Nephron progenitor cell (in vitro differentiated cells): ENCODE data around the gene CLCA1.

Experiments
- DNase-seq: peaks from one replicate; pipeline ENCODE4 v3.0.0; 2021
- H3K27ac Mint-ChIP-seq: 2 replicates; pipeline ENCODE4 v1.8.0; 2021; ENCODE audit warnings: mild to moderate bottlenecking, moderate library complexity, mixed read lengths
- H3K27me3 Mint-ChIP-seq: 2 replicates; pipeline ENCODE4 v1.8.0; 2021; ENCODE audit warnings: mild to moderate bottlenecking, low read depth, mixed read lengths; ENCODE audit not compliant: poor library complexity
- H3K36me3 Mint-ChIP-seq: 2 replicates; pipeline ENCODE4 v1.8.0; 2021; ENCODE audit warnings: low read depth, mixed read lengths
- H3K4me1 Mint-ChIP-seq: 2 replicates; pipeline ENCODE4 v1.8.0; 2021; ENCODE audit warnings: mixed read lengths
- H3K4me3 Mint-ChIP-seq: 2 replicates; pipeline ENCODE4 v1.8.0; 2021; ENCODE audit warnings: mild to moderate bottlenecking, moderate library complexity, mixed read lengths
- H3K9me3 Mint-ChIP-seq: 2 replicates; pipeline ENCODE4 v1.8.0; 2021; ENCODE audit warnings: mild to moderate bottlenecking, moderate library complexity, mixed read lengths
- CTCF ChIP-seq: fragments of 200-600 bp; sonication (generic); IDR thresholded peaks from 2 replicates; pipeline ENCODE4 v1.5.0; 2021; ENCODE audit warnings: antibody characterized with exemption

CLCA1 gene

DNA sequence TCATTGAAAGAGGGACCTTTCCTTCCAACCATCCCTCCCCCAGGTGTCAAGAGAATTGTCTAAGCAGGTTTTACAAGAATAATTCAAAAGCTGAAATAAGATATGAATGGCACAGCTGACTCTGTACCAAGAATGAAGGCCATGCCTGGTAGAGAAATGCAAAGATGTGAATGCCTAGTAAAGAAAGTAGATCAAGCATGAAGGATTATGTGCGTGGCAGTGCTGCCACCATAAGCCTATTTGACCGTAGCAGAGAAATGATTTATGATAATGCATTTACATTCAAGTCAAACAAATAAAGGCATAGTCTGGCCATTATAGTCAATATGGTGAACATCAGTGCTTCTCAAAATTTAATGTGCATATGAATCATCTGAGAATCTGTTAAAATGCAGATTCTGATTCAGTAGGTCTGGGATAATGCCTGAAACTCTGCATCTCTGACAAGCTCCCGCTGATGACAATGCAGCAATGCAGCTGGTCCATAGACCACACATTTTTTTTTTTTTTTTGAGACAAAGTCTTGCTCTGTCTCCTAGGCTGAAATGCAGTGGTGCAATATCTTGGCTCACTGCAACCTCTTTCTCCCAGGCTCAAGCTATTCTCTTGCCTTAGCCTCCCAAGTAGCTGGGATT is 61.6 kb downstream of the CLCA1 start:
- H3K27ac Mint-ChIP-seq = no peak overlapping the region
- H3K36me3 Mint-ChIP-seq = no peaks in the 10 kb centered on the region
- no peak for DNase-seq
- no peak overlapping the region for H3K4me3 Mint-ChIP-seq
- H3K9me3 Mint-ChIP-seq = no peaks in the 10 kb centered on the region
- no peaks in the 10 kb centered on the region for H3K4me1 Mint-ChIP-seq
- TF ChIP-seq CTCF = no peak
- H3K27me3 Mint-ChIP-seq = no peaks in the 10 kb centered on the region

DNA sequence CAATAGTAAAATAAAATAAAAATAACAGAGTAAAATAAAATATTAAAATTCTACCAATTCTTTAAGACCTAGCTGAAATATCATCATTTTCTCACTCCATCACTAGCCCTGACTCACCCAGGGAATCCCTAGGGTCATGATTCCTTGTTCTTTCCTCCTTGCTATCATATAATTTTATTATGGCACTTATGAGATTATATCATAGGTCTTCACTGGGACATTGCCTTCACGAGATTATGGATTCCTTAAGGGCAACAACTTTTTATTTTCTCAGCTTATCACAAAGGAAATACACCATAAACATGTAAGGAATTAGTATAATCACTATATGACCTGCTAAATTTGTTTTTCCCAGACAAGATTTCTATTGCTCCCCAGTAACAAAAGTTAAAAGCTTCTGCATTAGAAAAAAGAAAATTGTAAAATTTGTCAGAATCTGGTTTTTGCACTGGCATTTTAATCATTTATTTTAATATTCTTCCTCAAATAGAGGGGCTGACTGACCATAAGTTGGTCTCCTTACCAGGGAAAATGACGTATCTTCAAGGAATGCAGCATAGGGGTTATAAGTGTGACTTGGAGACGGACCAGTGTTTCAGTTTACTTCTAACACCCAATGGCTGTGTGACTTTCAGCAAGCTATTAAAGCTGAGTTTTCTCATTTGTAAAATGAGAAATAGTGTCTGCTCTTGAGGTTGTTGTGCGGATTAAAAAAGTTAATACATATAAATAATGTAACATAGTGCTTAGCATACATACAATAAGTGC is 69.4 kb downstream of the CLCA1 start:
- no peak for TF ChIP-seq CTCF
- Mint-ChIP-seq H3K27me3 (peaks cover 3% of the 10 kb centered on the region), H3K4me3 (no peak overlapping the region), H3K9me3 (no peaks in the 10 kb centered on the region), H3K36me3 (no peaks in the 10 kb centered on the region), H3K4me1 (no peaks in the 10 kb centered on the region), H3K27ac (no peak overlapping the region)
- no peak for DNase-seq

DNA sequence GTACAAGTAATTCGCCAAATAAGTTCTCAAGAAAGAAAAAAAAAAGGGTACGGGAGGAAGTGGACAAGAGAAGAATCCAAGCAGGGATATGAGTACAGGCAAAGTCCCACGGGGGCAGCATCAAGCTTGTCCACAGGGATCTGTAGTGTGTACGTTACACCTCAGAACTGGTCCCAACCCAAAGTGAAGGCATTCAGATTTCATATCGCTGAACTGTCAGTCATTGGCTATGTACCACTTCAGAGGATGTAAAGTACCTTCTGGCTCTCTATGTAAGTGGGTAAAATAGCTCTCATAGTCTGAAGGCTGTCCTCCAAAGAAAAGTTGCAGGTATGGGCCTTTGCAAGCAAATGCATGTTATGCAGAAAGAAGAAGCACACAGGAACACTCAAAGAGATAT is 70.0 kb downstream of the CLCA1 start:
- Mint-ChIP-seq H3K27ac (no peak overlapping the region), H3K9me3 (no peaks in the 10 kb centered on the region), H3K4me1 (no peaks in the 10 kb centered on the region), H3K36me3 (no peaks in the 10 kb centered on the region), H3K4me3 (no peak overlapping the region), H3K27me3 (peaks cover 3% of the 10 kb centered on the region)
- TF ChIP-seq CTCF = no peak
- DNase-seq = no peak

DNA sequence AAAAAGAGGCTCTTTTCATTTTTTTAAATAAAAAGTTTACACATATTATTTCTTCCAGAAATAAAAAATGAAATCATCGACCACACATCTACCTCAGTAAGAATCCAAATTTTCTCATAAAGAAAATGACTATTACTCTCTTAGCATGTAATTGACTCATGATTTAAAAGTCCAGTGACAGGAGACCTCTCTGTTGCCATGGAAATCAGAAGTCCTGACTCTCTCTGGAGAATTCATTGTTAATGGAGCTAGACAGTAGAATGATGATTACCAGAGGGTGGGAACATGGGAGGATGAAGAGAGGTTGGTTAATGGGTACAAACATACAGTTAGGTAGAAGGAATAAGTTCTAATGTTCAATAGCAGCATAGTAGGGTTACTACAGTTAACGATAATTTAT is 73.1 kb downstream of the CLCA1 start:
- no peak for TF ChIP-seq CTCF
- Mint-ChIP-seq H3K27me3 (no peaks in the 10 kb centered on the region), H3K27ac (no peak overlapping the region), H3K4me3 (no peak overlapping the region), H3K9me3 (peaks cover 8% of the 10 kb centered on the region), H3K36me3 (no peaks in the 10 kb centered on the region), H3K4me1 (no peaks in the 10 kb centered on the region)
- no peak for DNase-seq

DNA sequence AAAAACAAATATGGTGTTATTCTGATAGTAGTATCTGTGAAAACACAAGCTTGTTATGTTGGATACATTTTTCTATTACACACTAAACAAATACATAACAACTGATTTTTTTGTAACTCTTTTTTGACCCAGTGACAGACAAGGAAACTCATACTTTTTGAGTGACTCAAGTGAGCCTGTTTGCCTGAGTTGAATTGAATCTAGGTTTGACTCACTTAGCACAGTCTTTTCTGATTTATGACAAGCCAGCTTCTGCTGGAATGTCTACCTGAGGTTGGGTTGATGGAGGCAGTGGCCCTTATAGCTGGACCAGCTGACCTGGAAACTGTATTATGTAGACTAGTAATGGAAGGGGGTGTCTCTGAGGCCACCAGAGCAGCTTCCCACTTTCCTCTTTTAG is 73.9 kb downstream of the CLCA1 start:
- no peak overlapping the region for H3K4me3 Mint-ChIP-seq

More for the DNA sequence above, 73.9 kb downstream of the CLCA1 start:
- TF ChIP-seq CTCF = no peak
- peaks cover 8% of the 10 kb centered on the region for H3K9me3 Mint-ChIP-seq
- no peak for DNase-seq
- H3K27ac Mint-ChIP-seq = no peak overlapping the region
- no peaks in the 10 kb centered on the region for H3K27me3 Mint-ChIP-seq
- H3K36me3 Mint-ChIP-seq = no peaks in the 10 kb centered on the region
- no peaks in the 10 kb centered on the region for H3K4me1 Mint-ChIP-seq
